Measurements from ENCODE around the gene STAM. TPM values are rescaled to one million over a fixed set of nuclear protein-coding genes. Genes with fewer than 3 reads are reported as not detected.

Gene STAM
- total RNA-seq, 1 experiment from 2014 or later: 29.3 TPM

DNA sequence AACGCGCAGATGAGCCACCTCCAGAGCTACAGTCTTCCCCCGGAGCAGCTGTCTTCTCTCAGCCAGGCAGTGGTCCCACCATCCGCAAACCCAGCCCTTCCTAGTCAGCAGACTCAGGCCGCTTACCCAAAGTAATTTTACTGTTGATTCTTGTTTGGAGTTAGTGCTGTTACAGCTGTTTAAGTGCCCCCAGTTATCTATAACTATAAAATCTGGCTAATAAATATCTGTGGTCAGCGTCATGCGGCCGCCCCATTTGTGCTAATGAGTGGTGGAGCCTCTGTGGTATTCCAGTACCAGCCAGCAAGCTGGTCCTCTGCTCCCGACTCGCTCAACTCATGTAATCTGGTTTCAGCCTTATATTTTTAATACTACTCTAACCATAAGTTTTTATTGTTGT lies 64.9 kb downstream of the STAM start:
- H3K9me3 Mint-ChIP-seq: no peaks in the 10 kb centered on the region

More for the DNA sequence above, 64.9 kb downstream of the STAM start:
- no peak overlapping the region for H4K8ac ChIP-seq (replicated peaks; ENCODE audit: insufficient read length, low read depth, low read length)
- Mint-ChIP-seq H3K27me3 (ENCODE audit: low read depth) (no peaks in the 10 kb centered on the region), H3K27ac (no peak overlapping the region), H3K4me1 (peaks cover 6 to 7% of the 10 kb centered on the region in 2 experiments; a peak in 3 of 4 replicates), H3K36me3 (ENCODE audit: insufficient read depth in 1 of 3, low read depth in 3 of 3) (peaks cover 10 to 56% (median 45%) of the 10 kb centered on the region in 3 experiments; a peak in 6 of 7 replicates), H3K4me3 (no peak overlapping the region)
- WGBS (ENCODE audit: extremely low coverage, insufficient read length, low lambda C conversion rate): no CpG with 5 or more reads among the region's 10 CpGs
- H3K79me1 ChIP-seq (ENCODE audit: insufficient read depth, low read depth, low read length, poor library complexity, severe bottlenecking): no peaks in the 10 kb centered on the region
- no peak overlapping the region for H2BK20ac ChIP-seq (ENCODE audit: low read depth, low read length, poor library complexity, severe bottlenecking)
- H2BK120ac ChIP-seq (ENCODE audit: low read depth, low read length, poor library complexity, severe bottlenecking): no peak overlapping the region
- H4K5ac ChIP-seq (ENCODE audit: insufficient read length, low read depth, low read length): no peak overlapping the region
- H3K9ac ChIP-seq (ENCODE audit: extremely low read depth, insufficient read length, low read length): no peak overlapping the region
- H3K18ac ChIP-seq (ENCODE audit: insufficient read length, low read depth, low read length): no peak overlapping the region
- H3K4me2 ChIP-seq (ENCODE audit: insufficient read depth, insufficient read length, low read length): no peak overlapping the region
- H4K20me1 ChIP-seq (ENCODE audit: control insufficient read depth, insufficient read depth, insufficient read length): no peaks in the 10 kb centered on the region
- no peaks in the 10 kb centered on the region for H3K79me2 ChIP-seq (ENCODE audit: insufficient read depth, low read length)
- no peak overlapping the region for H2BK15ac ChIP-seq (ENCODE audit: low read depth, low read length)
- H3K27me3 ChIP-seq (ENCODE audit: insufficient read depth, low read length): no peaks in the 10 kb centered on the region
- H3K23ac ChIP-seq (ENCODE audit: insufficient read length, low read depth, low read length): no peak overlapping the region
- TF ChIP-seq CTCF (conservative IDR thresholded peaks at IDR 0.05): no peak
- no peak overlapping the region for H3K56ac ChIP-seq (ENCODE audit: insufficient read length, low read depth, low read length)
- no peaks in the 10 kb centered on the region for H3K4me1 ChIP-seq (ENCODE audit: insufficient read depth, low read length)
- H3K27ac ChIP-seq (ENCODE audit: insufficient read length, low read depth, low read length): no peak overlapping the region
- H4K91ac ChIP-seq (ENCODE audit: insufficient read length, low read depth, low read length): no peak overlapping the region
- H3T11ph ChIP-seq (ENCODE audit: low read length): no peak overlapping the region
- H2AFZ ChIP-seq (ENCODE audit: low read length): no peak overlapping the region
- H3K14ac ChIP-seq (ENCODE audit: insufficient read depth, low read length): no peak overlapping the region
- no peak overlapping the region for H3K4ac ChIP-seq (ENCODE audit: low read depth, low read length)
- H2AK5ac ChIP-seq (ENCODE audit: insufficient read length, low read length): no peak overlapping the region
- H3K23me2 ChIP-seq (ENCODE audit: insufficient read length, low read depth, low read length, poor library complexity, severe bottlenecking): no peaks in the 10 kb centered on the region
- H2BK5ac ChIP-seq (ENCODE audit: insufficient read length, low read length): no peak overlapping the region
- H3K9me3 ChIP-seq (ENCODE audit: control insufficient read depth, low read depth, low read length): no peaks in the 10 kb centered on the region
- no peak for DNase-seq
- no peak overlapping the region for H2BK12ac ChIP-seq (ENCODE audit: insufficient read length, low read depth, low read length)

Data from H9 (cell line).